GM20431 (cell line): Measurements from ENCODE around the gene MUTYH.
"Not testable (repeated sequence)": the region's sequence is repeated elsewhere in the genome, so short reads cannot be mapped to it uniquely, and the experiment has no call there.

Experiments
- in situ Hi-C: fragments of 300-500 bp; cut with MseI, MboI; formaldehyde crosslinking; loops from one replicate; pipeline ENCODE4 v1.15.0; 2020; ENCODE audit warnings: low sequenced_read_pairs; ENCODE audit not compliant: unreplicated experiment

MUTYH gene

GRCh38 chr1:45339789-45340558, at the start of gene MUTYH, which contains the start of gene TOE1:
Gene MUTYH, minus strand, starts transcription at chr1:45340440. Its CDS starts 5,935 bp downstream, at chr1:45334505.
Gene TOE1, plus strand, starts transcription at chr1:45340170. Its CDS starts 83 bp downstream, at chr1:45340253.
- in situ Hi-C loops: no loop called here

DNA sequence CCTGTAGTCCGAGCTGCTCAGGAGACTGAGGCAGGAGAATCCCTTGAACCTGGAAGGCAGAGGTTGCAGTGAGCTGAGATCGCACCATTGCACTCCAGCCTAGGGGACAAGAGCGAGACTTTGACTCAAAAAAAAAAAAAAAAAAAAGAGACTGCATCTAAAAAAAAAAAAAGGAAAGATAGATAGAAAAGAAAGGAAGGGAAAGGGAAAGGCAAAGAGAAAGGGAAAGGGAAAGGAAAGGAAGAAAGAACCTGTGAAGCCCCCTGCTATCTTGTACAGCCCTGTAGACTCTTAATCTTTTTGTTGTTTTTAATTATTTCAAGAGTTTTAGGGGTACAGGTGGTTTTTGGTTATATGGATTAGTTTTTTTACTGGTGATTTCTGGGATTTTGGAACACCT, 46.0 kb upstream of the MUTYH start:
- in situ Hi-C loops: no loop called here

- in situ Hi-C loops: no loop called here
These were observed 45.1 kb upstream of the MUTYH start for GRCh38 chr1:45385302-45385701.

DNA sequence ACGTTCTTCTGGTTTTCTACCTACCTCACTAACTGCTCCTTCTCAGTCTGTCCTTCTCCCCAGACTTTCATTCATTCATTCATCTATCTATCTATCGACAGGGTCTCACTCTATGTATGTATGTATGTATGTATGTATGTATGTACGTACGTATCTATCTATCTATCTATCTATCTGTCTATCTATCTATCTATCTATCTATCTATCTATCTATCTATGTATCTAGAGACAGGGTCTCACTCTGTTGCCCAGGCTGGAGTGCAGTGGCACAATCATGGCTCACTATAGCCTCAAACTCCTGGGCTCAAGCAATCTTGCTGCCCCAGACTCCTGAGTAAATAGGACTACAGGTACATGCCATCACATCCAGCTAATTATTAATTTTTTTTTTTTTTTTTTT, 44.0 kb upstream of the MUTYH start:
- in situ Hi-C loops: not testable (repeated sequence)

DNA sequence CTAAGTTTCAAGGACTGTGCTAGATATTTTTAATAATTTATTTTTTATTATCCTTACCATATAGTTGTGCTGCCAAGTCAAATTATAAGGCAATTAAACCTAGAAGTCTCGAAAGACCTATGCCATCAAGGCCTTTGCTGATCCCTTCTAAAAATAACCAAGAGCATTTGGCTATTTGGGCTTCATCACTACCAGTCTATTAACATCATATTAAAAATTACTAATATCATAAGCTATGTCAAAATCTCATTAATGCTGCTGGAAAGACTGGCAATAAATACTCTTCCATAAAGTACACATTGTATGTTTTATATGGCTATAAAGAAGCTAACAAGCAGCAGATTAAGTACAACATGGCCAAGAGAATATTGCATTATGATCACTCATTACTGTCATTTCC, 43.0 kb upstream of the MUTYH start:
- in situ Hi-C loops: no loop called here

DNA sequence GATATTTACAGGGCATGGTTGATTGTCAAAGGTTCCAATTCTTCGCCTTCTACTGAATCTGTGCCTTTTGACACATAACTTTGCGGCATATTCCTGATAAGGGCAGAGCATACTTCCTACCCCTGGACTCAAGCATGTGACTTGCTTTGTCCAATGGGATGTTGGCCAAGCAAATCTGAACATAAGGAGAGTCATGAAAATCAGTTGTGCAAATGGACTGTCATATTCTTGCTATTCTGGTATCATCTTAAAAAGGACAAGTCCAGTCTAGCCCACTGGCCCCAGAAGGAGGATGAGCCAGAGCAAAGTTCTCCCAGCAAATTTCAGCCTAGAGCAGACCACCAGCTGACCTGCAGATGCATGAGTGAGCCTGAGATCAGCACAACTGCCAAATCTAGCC, 41.0 kb upstream of the MUTYH start:
- in situ Hi-C loops: no loop called here

DNA sequence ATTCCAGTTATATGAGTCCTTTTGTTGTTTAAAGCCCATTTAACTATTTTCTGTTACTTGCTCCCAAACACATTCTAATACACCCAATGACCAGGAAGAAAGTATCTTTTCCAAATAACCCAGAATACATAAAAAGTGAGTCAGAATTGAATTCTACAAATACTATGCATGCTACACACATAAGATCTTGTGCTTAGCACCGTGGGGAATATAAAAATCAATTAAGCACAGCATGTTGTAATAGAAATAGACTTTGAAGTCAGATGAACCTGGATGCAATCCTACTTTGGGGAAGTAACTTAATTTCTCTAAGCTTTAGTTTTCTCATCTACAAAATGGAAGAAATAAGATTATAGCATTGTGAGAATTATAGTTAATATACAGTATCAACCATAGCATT, 40.5 kb upstream of the MUTYH start:
- in situ Hi-C loops: no loop called here

DNA sequence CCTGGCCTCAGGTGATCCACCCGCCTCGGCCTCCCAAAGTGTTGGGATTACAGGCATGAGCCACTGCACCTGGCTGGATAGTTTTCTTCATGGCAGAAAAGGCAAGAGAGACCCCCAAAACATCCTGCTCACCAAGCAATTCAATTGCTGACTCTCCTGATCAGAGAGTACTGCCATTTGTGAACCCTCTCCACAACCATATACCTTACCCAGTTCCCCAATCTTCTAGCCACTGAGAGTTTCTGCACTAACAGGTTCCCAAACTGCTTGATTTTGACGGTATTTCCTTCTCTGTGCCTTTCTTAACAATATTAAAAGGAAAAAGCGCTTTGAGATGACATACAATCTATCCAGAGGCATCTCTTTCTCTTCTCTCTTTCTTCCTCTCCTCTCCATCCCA, 39.9 kb upstream of the MUTYH start:
- in situ Hi-C loops: no loop called here

DNA sequence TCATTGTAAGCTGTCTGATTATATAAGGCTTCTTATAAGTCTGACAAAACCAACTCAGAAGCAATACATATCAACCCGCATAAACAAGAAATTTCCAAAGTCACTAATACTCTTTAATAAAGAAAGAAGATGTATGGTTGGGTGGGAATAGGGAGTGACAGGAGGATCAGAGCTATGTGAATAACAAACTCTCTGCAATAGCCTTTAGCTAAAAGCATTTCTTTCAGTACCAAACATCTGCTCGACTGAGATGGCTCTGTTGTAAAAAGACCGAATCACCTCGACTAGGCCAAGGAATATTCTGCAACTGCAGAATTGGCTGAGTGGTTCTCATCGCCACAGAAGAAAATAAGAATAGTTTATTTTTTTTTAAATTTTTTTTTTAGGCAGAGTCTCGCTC, 39.3 kb upstream of the MUTYH start:
- in situ Hi-C loops: no loop called here

DNA sequence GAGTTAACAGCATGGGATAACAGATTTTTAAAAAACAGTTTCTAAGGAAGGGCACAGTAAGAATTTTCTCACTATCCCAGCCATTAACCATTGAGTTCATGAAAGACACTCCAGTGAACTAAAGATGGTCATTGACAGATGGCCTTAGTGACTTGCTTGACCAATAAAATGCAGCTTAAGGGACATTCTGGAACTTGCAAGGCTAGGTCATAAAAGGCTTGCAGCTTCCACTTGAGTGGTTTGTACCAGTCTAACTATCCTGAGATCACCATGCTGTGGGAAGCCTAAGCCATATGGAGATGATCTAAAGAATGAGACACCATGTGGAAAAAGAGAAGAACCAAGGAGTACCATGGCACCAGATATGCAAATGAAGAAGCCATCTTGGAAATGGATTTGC, 37.9 kb upstream of the MUTYH start:
- in situ Hi-C loops: no loop called here

- in situ Hi-C loops: no loop called here
These were observed 35.2 kb upstream of the MUTYH start for GRCh38 chr1:45375104-45376090.

GRCh38 chr1:45373573-45373972, 33.3 kb upstream of the MUTYH start:
- in situ Hi-C loops: no loop called here

- in situ Hi-C loops: no loop called here
These were observed 30.3 kb upstream of the MUTYH start for GRCh38 chr1:45370575-45370974.

DNA sequence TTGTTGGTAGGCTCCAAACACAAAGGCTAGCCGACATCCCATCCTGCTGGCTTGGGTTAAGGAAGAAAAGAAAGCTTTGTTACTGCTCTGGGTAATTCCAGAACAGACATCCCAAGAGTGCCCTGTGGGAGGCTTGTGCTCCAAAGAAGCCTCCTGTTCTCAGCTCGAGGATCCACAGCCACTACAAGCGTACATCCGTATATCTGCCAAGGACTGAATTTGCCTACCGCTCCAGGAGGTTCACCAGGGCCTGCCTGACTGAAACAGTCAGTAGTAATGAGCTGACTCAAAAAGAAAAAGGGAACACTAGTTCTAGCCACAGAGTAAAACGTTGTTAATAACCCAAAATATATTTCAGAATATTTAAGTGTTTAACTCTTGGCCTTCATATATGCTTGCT, 24.8 kb upstream of the MUTYH start:
- in situ Hi-C loops: no loop called here

GRCh38 chr1:45364294-45364693, 24.1 kb upstream of the MUTYH start:
- in situ Hi-C loops: no loop called here

GRCh38 chr1:45360981-45361380, 20.7 kb upstream of the MUTYH start:
- in situ Hi-C loops: not testable (repeated sequence)

- in situ Hi-C loops: loop anchor here (10.0 kb wide), 1 partner anchor 135 kb away; the partner anchor contains the start of gene TESK2
These were observed 19.8 kb upstream of the MUTYH start for GRCh38 chr1:45359882-45360513.

GRCh38 chr1:45356186-45356585, 15.9 kb upstream of the MUTYH start:
- in situ Hi-C loops: loop anchor here (10.0 kb wide), 1 partner anchor 139 kb away; the partner anchor contains the start of gene TESK2

DNA sequence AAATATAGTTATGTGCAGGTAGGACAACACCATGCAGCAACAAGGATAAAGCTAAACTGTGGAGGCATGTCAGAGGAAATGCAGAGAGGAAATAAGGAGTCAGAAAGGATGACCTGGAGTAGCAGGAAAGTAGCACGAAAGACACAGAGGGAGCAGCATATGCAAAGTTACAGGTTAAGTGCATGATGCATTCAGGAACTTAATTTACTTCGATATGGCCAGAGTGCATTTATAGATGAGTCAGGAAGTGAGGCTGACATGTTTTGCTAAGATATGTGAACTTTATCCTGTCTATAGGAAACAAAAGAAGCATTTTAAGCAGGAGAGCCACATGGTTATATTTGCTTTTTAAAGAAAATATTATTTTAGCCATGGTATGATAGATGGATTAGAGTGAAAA, 15.4 kb upstream of the MUTYH start:
- in situ Hi-C loops: loop anchor here (10.0 kb wide), 1 partner anchor 139 kb away; the partner anchor contains the start of gene TESK2

DNA sequence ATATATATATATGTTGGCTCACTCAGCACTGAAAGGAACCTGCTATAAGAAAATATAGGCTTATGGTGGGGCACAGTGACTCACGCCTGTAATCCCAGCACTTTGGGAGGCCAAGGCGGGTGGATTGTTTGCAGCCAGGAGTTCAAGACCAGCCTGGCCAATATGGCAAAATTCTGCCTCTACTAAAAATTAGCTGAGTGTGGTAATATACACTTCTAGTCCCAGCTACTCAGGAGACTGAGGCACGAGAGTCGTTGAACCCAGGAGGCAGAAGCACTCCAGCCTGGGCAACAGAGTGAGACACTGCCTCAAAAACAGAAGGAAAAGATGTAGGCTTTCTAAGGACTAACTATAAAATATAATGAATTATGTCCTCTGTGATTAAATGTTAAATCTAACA, 14.6 kb upstream of the MUTYH start:
- in situ Hi-C loops: loop anchor here (10.0 kb wide), 1 partner anchor 140 kb away; the partner anchor contains the start of gene TESK2
